Mesenchymal stem cell (in vitro differentiated cells and primary cell): ENCODE data around the gene TAT.

ENCODE experiments used
- DNase-seq: peaks from one replicate; pipeline ENCODE4 v3.0.0-alpha.2; 2013
- H2AFZ ChIP-seq: one replicate; pipeline ENCODE4 v1.6.1; 2013; ENCODE audit warnings: low read depth, mild to moderate bottlenecking, control low read depth, inconsistent platforms, low read length, moderate library complexity
- H2AK5ac ChIP-seq: 2 replicates; pipeline ENCODE4 v1.6.1; 2013; ENCODE audit warnings: low read length, moderate library complexity, mild to moderate bottlenecking, inconsistent platforms; ENCODE audit not compliant: severe bottlenecking
- H2BK120ac ChIP-seq: one replicate; pipeline ENCODE4 v1.6.1; 2013; ENCODE audit warnings: low read depth, mild to moderate bottlenecking, inconsistent platforms, low read length, moderate library complexity
- H2BK12ac ChIP-seq, 2 experiments: one replicate each; pipeline ENCODE4 v1.6.1; 2013; ENCODE audit warnings: inconsistent platforms in 2 of 2, low read length in 2 of 2, mild to moderate bottlenecking in 2 of 2, moderate library complexity in 2 of 2, control low read depth in 1 of 2
- H2BK15ac ChIP-seq: one replicate; pipeline ENCODE4 v1.6.1; 2013; ENCODE audit warnings: mild to moderate bottlenecking, low read depth, inconsistent platforms; ENCODE audit not compliant: poor library complexity, severe bottlenecking
- H2BK5ac ChIP-seq: 2 replicates; pipeline ENCODE4 v1.6.1; 2013; ENCODE audit warnings: low read depth, mild to moderate bottlenecking, low read length, control low read depth, inconsistent platforms; ENCODE audit not compliant: poor library complexity, severe bottlenecking
- H3K14ac ChIP-seq, 2 experiments: one replicate each; pipeline ENCODE4 v1.6.1; 2013; ENCODE audit warnings: inconsistent platforms in 2 of 2, low read length in 2 of 2, control low read depth in 1 of 2, mild to moderate bottlenecking in 1 of 2, moderate library complexity in 1 of 2
- H3K18ac ChIP-seq, 2 experiments: one replicate each; pipeline ENCODE4 v1.6.1; 2013; ENCODE audit warnings: inconsistent platforms in 2 of 2, low read length in 2 of 2, control low read depth in 1 of 2, low read depth in 1 of 2, mild to moderate bottlenecking in 1 of 2
- H3K23ac ChIP-seq, 2 experiments: one replicate each; pipeline ENCODE4 v1.6.1; 2013; ENCODE audit warnings: inconsistent platforms in 2 of 2, low read length in 2 of 2, mild to moderate bottlenecking in 2 of 2, moderate library complexity in 2 of 2, control low read depth in 1 of 2
- H3K27ac ChIP-seq: 2 replicates; pipeline ENCODE4 v1.5.1; 2013; ENCODE audit warnings: mild to moderate bottlenecking, moderate library complexity, low read length, control low read depth, inconsistent platforms; ENCODE audit not compliant: poor library complexity, severe bottlenecking
- H3K27me3 ChIP-seq, 2 experiments: 2 replicates each; pipeline versions ENCODE4 v1.6.1 to v1.7.0; 2013; ENCODE audit warnings: low read length in 2 of 2, mild to moderate bottlenecking in 2 of 2, moderate library complexity in 2 of 2, control low read depth in 1 of 2, inconsistent platforms in 1 of 2; ENCODE audit not compliant: control insufficient read depth in 1 of 2, insufficient read depth in 1 of 2
- H3K36me3 ChIP-seq, 2 experiments: 2 replicates each; pipeline versions ENCODE4 v1.6.1 to v1.7.0; 2013; ENCODE audit warnings: low read length in 2 of 2, control low read depth in 1 of 2, inconsistent platforms in 1 of 2, low read depth in 1 of 2, mild to moderate bottlenecking in 1 of 2; ENCODE audit not compliant: insufficient read depth in 2 of 2, control insufficient read depth in 1 of 2
- H3K4ac ChIP-seq, 2 experiments: one replicate each; pipeline ENCODE4 v1.6.1; 2013; ENCODE audit warnings: inconsistent platforms in 2 of 2, low read length in 2 of 2, mild to moderate bottlenecking in 2 of 2, moderate library complexity in 2 of 2, control low read depth in 1 of 2, low read depth in 1 of 2
- H3K4me1 ChIP-seq: 2 replicates; pipeline ENCODE4 v1.6.1; 2013; ENCODE audit warnings: low read depth, low read length, control low read depth; ENCODE audit not compliant: control insufficient read depth, insufficient read depth
- H3K4me2 ChIP-seq: 2 replicates; pipeline ENCODE4 v1.6.1; 2013; ENCODE audit warnings: low read length, mild to moderate bottlenecking, inconsistent platforms; ENCODE audit not compliant: poor library complexity, severe bottlenecking
- H3K4me3 ChIP-seq, 2 experiments: 2 replicates each; pipeline versions ENCODE4 v1.5.1 to v1.7.0; 2013; ENCODE audit warnings: low read length in 2 of 2, mild to moderate bottlenecking in 2 of 2, control low read depth in 1 of 2, low read depth in 1 of 2; ENCODE audit not compliant: insufficient read depth in 1 of 2
- H3K79me1 ChIP-seq: replicated peaks from 2 replicates; pipeline ENCODE4 v1.6.1; 2013; ENCODE audit warnings: mild to moderate bottlenecking, control low read depth, low read length, inconsistent platforms; ENCODE audit not compliant: poor library complexity, severe bottlenecking
- H3K9ac ChIP-seq: 2 replicates; pipeline ENCODE4 v1.7.0; 2013; ENCODE audit warnings: mild to moderate bottlenecking, low read length, moderate library complexity
- H3K9me3 ChIP-seq: 2 replicates; pipeline ENCODE4 v1.7.0; 2013; ENCODE audit warnings: mild to moderate bottlenecking, low read length; ENCODE audit not compliant: control insufficient read depth
- H4K8ac ChIP-seq: one replicate; pipeline ENCODE4 v1.6.1; 2013; ENCODE audit warnings: inconsistent platforms, mild to moderate bottlenecking, low read length, moderate library complexity
- H4K91ac ChIP-seq: one replicate; pipeline ENCODE4 v1.6.1; 2013; ENCODE audit warnings: mild to moderate bottlenecking, low read length, inconsistent platforms
- WGBS: methylation state at CpG from one replicate; pipeline ENCODE4 v1.1.7; 2013; ENCODE audit warnings: mixed read lengths; 5-methylcytosine and 5-hydroxymethylcytosine counted together

Gene TAT

DNA sequence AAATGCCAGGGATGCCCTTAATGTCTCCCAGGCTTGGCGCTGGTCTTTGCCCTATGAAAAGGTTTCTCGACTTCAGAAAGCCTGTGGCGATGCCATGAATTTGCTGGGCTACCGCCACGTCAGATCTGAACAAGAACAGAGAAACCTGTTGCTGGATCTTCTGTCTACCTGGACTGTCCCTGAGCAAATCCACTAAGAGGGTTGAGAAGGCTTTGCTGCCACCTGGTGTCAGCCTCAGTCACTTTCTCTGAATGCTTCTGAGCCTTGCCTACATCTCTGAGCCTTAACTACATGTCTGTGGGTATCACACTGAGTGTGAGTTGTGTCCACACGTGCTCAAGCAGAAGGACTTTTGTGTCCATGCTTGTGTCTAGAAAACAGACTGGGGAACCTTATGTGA lies 39.2 kb downstream of the TAT start:
- Histone ChIP-seq H3K27me3 (peaks cover 4 to 29% of the 10 kb centered on the region in 2 experiments), H2BK5ac (no peak overlapping the region), H3K4me2 (no peak overlapping the region), H3K14ac (no peak overlapping the region), H3K9me3 (no peaks in the 10 kb centered on the region), H3K9ac (no peak overlapping the region), H3K4me3 (no peak overlapping the region), H3K36me3 (no peaks in the 10 kb centered on the region), H3K27ac (no peak overlapping the region), H2AK5ac (no peak overlapping the region), H2BK12ac (no peak overlapping the region), H3K4me1 (no peaks in the 10 kb centered on the region), H3K4ac (no peak overlapping the region), H4K8ac (no peak overlapping the region), H3K18ac (no peak overlapping the region), H2AFZ (no peak overlapping the region), H3K79me1 (no peaks in the 10 kb centered on the region), H3K23ac (no peak overlapping the region), H4K91ac (no peak overlapping the region), H2BK15ac (no peak overlapping the region), H2BK120ac (no peak overlapping the region)
- WGBS = 65% methylated on average over 6 of the region's 6 CpGs
- peak; percentile 24 for DNase-seq

- H2BK120ac ChIP-seq = no peak overlapping the region
- 89% methylated on average over 28 of the region's 28 CpGs for WGBS
These were observed 40.0 kb downstream of the TAT start for GRCh38 chr16:71536752-71537499.

GRCh38 chr16:71532366-71532765 lies 44.5 kb downstream of the TAT start:
- H3K9me3 ChIP-seq = no peaks in the 10 kb centered on the region
- 60% methylated on average over 2 of the region's 3 CpGs for WGBS

More at GRCh38 chr16:71536752-71537499, 40.0 kb downstream of the TAT start:
- Histone ChIP-seq H2BK12ac (no peak overlapping the region), H3K4me1 (no peaks in the 10 kb centered on the region), H3K9me3 (no peaks in the 10 kb centered on the region), H3K4ac (no peak overlapping the region), H3K23ac (no peak overlapping the region), H2BK15ac (no peak overlapping the region), H2AFZ (no peak overlapping the region), H3K9ac (no peak overlapping the region), H3K4me3 (no peak overlapping the region), H3K27ac (no peak overlapping the region), H3K27me3 (peaks cover 4 to 29% of the 10 kb centered on the region in 2 experiments), H3K14ac (no peak overlapping the region), H2AK5ac (no peak overlapping the region), H2BK5ac (no peak overlapping the region), H3K36me3 (no peaks in the 10 kb centered on the region), H3K4me2 (no peak overlapping the region), H4K8ac (no peak overlapping the region), H4K91ac (no peak overlapping the region), H3K79me1 (no peaks in the 10 kb centered on the region), H3K18ac (no peak overlapping the region)
- no peak for DNase-seq

DNA sequence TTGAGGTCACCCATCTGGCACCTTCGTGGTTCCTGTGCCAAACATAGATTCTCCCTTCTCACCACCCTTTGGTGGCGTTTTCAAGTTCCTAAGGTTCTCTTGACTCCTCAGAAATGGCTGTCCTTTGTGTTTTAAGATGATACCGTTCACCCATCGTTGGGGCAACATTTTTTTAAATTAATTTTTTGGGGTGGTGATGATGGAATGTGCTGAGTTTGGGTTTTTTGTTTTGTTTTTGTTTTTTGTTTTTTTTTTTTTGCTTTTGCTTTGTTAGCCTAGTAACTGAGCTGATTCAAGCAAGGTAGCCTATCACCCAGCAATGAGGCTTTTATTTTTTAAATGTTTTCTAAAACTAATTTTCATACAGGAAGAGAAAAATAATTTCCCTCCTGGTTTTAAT lies 48.0 kb downstream of the TAT start:
- Histone ChIP-seq H3K27ac (no peak overlapping the region), H3K23ac (no peak overlapping the region)

More at GRCh38 chr16:71532366-71532765, 44.5 kb downstream of the TAT start:
- no peak overlapping the region for H2BK15ac ChIP-seq
- H2AK5ac ChIP-seq = no peak overlapping the region
- no peak overlapping the region for H3K4me2 ChIP-seq
- no peak overlapping the region for H3K27ac ChIP-seq
- H3K9ac ChIP-seq = no peak overlapping the region
- no peak overlapping the region for H3K14ac ChIP-seq
- H2BK12ac ChIP-seq = no peak overlapping the region
- no peak overlapping the region for H2BK5ac ChIP-seq
- no peak overlapping the region for H2BK120ac ChIP-seq
- H3K4ac ChIP-seq = no peak overlapping the region
- H3K4me3 ChIP-seq = no peak overlapping the region
- H4K91ac ChIP-seq = no peak overlapping the region
- no peak for DNase-seq
- H3K36me3 ChIP-seq = no peaks in the 10 kb centered on the region
- no peak overlapping the region for H2AFZ ChIP-seq
- H3K79me1 ChIP-seq = no peaks in the 10 kb centered on the region
- peaks cover 4% of the 10 kb centered on the region in 2 experiments for H3K27me3 ChIP-seq
- H3K18ac ChIP-seq = no peak overlapping the region
- H4K8ac ChIP-seq = no peak overlapping the region
- H3K23ac ChIP-seq = no peak overlapping the region
- H3K4me1 ChIP-seq = no peaks in the 10 kb centered on the region

More for the DNA sequence above, 48.0 kb downstream of the TAT start:
- H2AFZ ChIP-seq = no peak overlapping the region
- H4K8ac ChIP-seq = no peak overlapping the region
- no peak overlapping the region for H2BK5ac ChIP-seq
- H3K14ac ChIP-seq = no peak overlapping the region
- H2BK12ac ChIP-seq = no peak overlapping the region
- peaks cover 4% of the 10 kb centered on the region for H3K4me1 ChIP-seq
- no peaks in the 10 kb centered on the region for H3K79me1 ChIP-seq
- H2BK120ac ChIP-seq = no peak overlapping the region
- peaks cover under 1 to 16% of the 10 kb centered on the region in 2 experiments for H3K27me3 ChIP-seq
- H4K91ac ChIP-seq = no peak overlapping the region
- DNase-seq = no peak
- no peak overlapping the region for H2AK5ac ChIP-seq
- H3K36me3 ChIP-seq = no peaks in the 10 kb centered on the region
- H3K9me3 ChIP-seq = no peaks in the 10 kb centered on the region
- no peak overlapping the region for H3K4me2 ChIP-seq
- no peak overlapping the region for H3K4me3 ChIP-seq
- 74% methylated on average over 3 of the region's 4 CpGs for WGBS
- no peak overlapping the region for H3K4ac ChIP-seq
- no peak overlapping the region for H3K9ac ChIP-seq
- no peak overlapping the region for H3K18ac ChIP-seq
- no peak overlapping the region for H2BK15ac ChIP-seq
